HL-60 (cell line): Measurements from ENCODE around the gene CDS2.

Source experiments
- DNase-seq, 2 experiments: peaks; one replicate each; pipeline ENCODE4 v3.0.0-alpha.2; 2010 to 2020; ENCODE audit warnings: low read depth in 1 of 2, low spot score in 1 of 2
- H3K27ac ChIP-seq: fragments of 250-450 bp; sonication (Bioruptor Pico); replicated peaks from 2 replicates; pipeline ENCODE4 v1.5.1; 2020; ENCODE audit warnings: mild to moderate bottlenecking, moderate library complexity
- H3K27me3 ChIP-seq: fragments of 250-450 bp; sonication (Bioruptor Pico); 2 replicates; pipeline ENCODE4 v1.5.1; 2021; ENCODE audit warnings: mild to moderate bottlenecking, moderate library complexity; ENCODE audit not compliant: insufficient read depth, poor library complexity, severe bottlenecking
- H3K4me3 ChIP-seq: replicated peaks from 2 replicates; pipeline ENCODE4 v1.5.1; 2011; ENCODE audit warnings: mild to moderate bottlenecking, control low read depth, low read length; ENCODE audit not compliant: insufficient read depth
- CTCF ChIP-seq: IDR thresholded peaks from one replicate; pipeline ENCODE4 v1.5.1; 2011; ENCODE audit warnings: low read length, control low read depth, inconsistent platforms; ENCODE audit not compliant: insufficient read depth
- GABPA ChIP-seq: IDR thresholded peaks from 2 replicates; pipeline ENCODE4 v1.6.1; 2012; ENCODE audit warnings: low read depth
- POLR2AphosphoS5 ChIP-seq: IDR thresholded peaks from 2 replicates; pipeline ENCODE4 v1.6.1; 2012; ENCODE audit warnings: low read depth
- REST ChIP-seq: IDR thresholded peaks from 2 replicates; pipeline ENCODE4 v1.6.1; 2012; ENCODE audit warnings: low read depth; ENCODE audit not compliant: insufficient replicate concordance
- SPI1 ChIP-seq: IDR thresholded peaks from 2 replicates; pipeline ENCODE4 v1.6.1; 2012; ENCODE audit warnings: low read depth, mild to moderate bottlenecking, borderline replicate concordance

CDS2 gene

GRCh38 chr20:5104479-5104878 lies 22.3 kb upstream of the CDS2 start:
- H3K27ac ChIP-seq: no peak overlapping the region
- H3K27me3 ChIP-seq: no peaks in the 10 kb centered on the region
- no peak overlapping the region for H3K4me3 ChIP-seq
- DNase-seq: no peak
- no peak for TF ChIP-seq CTCF
- no peak for TF ChIP-seq GABPA

GRCh38 chr20:5109276-5109675 lies 17.5 kb upstream of the CDS2 start:
- no peak overlapping the region for H3K27ac ChIP-seq
- TF ChIP-seq GABPA (no peak), CTCF (no peak), REST (no peak), SPI1 (no peak), POLR2AphosphoS5 (no peak)
- H3K4me3 ChIP-seq: no peak overlapping the region
- DNase-seq: no peak
- H3K27me3 ChIP-seq: no peaks in the 10 kb centered on the region

- peak overlapping the region; percentile 75 for H3K4me3 ChIP-seq
Observed at GRCh38 chr20:5113615-5113986, 13.2 kb upstream of the CDS2 start.

More at GRCh38 chr20:5113615-5113986, 13.2 kb upstream of the CDS2 start:
- peak overlapping the region; percentile 83 for H3K27ac ChIP-seq
- TF ChIP-seq GABPA (no peak), SPI1 (no peak), CTCF (no peak), REST (no peak), POLR2AphosphoS5 (no peak)
- H3K27me3 ChIP-seq: no peaks in the 10 kb centered on the region
- DNase-seq: no peak
